SK-N-SH treated with all-trans-retinoic acid at 6 μM for 48 hours (cell line): ENCODE results near the gene DDX3X.
"Not testable (repeated sequence)": the region's sequence is repeated elsewhere in the genome, so short reads cannot be mapped to it uniquely, and the experiment has no call there.

Experiments
- CSDC2 ChIP-seq: fragments of 250-450 bp; sonication (Bioruptor Pico); IDR thresholded peaks from 2 replicates; pipeline ENCODE4 v1.5.0; 2020; ENCODE audit warnings: mild to moderate bottlenecking, moderate library complexity
- OSR1 ChIP-seq: fragments of 250-450 bp; sonication (Bioruptor Pico); IDR thresholded peaks from 2 replicates; pipeline ENCODE4 v1.8.0; 2022; ENCODE audit warnings: moderate library complexity, mild to moderate bottlenecking, inconsistent platforms
- PPARA ChIP-seq: fragments of 250-450 bp; sonication (Bioruptor Pico); IDR thresholded peaks from 2 replicates; pipeline ENCODE4 v1.5.0; 2020; ENCODE audit warnings: mild to moderate bottlenecking, borderline replicate concordance
- RARB ChIP-seq: fragments of 250-450 bp; sonication (Bioruptor Pico); IDR thresholded peaks from 2 replicates; pipeline ENCODE4 v1.8.0; 2021; ENCODE audit warnings: mild to moderate bottlenecking, moderate library complexity
- TOX ChIP-seq: fragments of 250-450 bp; sonication (Bioruptor Pico); IDR thresholded peaks from 2 replicates; pipeline ENCODE4 v1.8.0; 2021; ENCODE audit warnings: mild to moderate bottlenecking, moderate library complexity, borderline replicate concordance
- ZC3H10 ChIP-seq: fragments of 250-450 bp; sonication (Bioruptor Pico); IDR thresholded peaks from 2 replicates; pipeline ENCODE4 v1.5.1; 2021; ENCODE audit warnings: mild to moderate bottlenecking, moderate library complexity
- ZFP3 ChIP-seq: fragments of 250-450 bp; sonication (Bioruptor Pico); IDR thresholded peaks from 2 replicates; pipeline ENCODE4 v1.5.0; 2020; ENCODE audit warnings: mild to moderate bottlenecking, moderate library complexity
- ZFP30 ChIP-seq: fragments of 450-650 bp; formaldehyde crosslinking; IDR thresholded peaks from 2 replicates; pipeline ENCODE4 v1.5.0; 2022; ENCODE audit warnings: mild to moderate bottlenecking, moderate library complexity
- TF ChIP-seq, protein P1 (sequence below): fragments of 250-450 bp; sonication (Bioruptor Pico); IDR thresholded peaks from 2 replicates; pipeline ENCODE4 v1.8.0; 2021; ENCODE audit warnings: low read depth, mild to moderate bottlenecking, moderate library complexity, borderline replicate concordance
- TF ChIP-seq, protein P2 (sequence below): fragments of 250-450 bp; sonication (Bioruptor Pico); IDR thresholded peaks from 2 replicates; pipeline ENCODE4 v1.5.1; 2021; ENCODE audit warnings: mild to moderate bottlenecking, moderate library complexity

DNA sequence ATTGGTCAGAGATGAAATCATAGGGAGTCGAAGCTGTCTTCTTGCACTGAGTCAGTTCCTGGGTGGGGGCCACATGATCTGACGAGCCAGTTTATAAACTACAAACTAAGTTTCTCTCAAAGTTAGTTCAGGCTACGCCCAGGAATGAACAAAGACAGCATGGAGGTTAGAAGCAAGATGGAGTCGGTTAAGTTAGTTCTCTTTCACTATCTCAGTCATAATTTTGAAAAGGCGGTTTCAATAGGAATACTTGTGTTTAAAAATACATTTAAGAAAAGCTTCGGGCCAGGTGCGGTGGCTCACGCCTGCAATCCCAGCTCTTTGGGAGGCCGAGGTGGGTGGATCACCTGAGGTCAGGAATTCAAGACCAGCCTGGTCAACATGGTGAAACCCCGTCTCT is 77.3 kb downstream of the DDX3X start:
- not testable (repeated sequence) for TF ChIP-seq ZFP3 (CRISPR knock-in tag); RARB (CRISPR knock-in tag); ZC3H10; CSDC2 (CRISPR knock-in tag); ZFP30 (CRISPR knock-in tag); PPARA; TOX (CRISPR knock-in tag); OSR1
- TF ChIP-seq, protein P1, sequence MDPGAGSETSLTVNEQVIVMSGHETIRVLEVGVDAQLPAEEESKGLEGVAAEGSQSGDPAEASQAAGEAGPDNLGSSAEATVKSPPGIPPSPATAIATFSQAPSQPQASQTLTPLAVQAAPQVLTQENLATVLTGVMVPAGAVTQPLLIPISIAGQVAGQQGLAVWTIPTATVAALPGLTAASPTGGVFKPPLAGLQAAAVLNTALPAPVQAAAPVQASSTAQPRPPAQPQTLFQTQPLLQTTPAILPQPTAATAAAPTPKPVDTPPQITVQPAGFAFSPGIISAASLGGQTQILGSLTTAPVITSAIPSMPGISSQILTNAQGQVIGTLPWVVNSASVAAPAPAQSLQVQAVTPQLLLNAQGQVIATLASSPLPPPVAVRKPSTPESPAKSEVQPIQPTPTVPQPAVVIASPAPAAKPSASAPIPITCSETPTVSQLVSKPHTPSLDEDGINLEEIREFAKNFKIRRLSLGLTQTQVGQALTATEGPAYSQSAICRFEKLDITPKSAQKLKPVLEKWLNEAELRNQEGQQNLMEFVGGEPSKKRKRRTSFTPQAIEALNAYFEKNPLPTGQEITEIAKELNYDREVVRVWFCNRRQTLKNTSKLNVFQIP: not testable (repeated sequence)
- TF ChIP-seq, protein P2, sequence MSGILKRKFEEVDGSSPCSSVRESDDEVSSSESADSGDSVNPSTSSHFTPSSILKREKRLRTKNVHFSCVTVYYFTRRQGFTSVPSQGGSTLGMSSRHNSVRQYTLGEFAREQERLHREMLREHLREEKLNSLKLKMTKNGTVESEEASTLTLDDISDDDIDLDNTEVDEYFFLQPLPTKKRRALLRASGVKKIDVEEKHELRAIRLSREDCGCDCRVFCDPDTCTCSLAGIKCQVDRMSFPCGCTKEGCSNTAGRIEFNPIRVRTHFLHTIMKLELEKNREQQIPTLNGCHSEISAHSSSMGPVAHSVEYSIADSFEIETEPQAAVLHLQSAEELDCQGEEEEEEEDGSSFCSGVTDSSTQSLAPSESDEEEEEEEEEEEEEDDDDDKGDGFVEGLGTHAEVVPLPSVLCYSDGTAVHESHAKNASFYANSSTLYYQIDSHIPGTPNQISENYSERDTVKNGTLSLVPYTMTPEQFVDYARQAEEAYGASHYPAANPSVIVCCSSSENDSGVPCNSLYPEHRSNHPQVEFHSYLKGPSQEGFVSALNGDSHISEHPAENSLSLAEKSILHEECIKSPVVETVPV (CRISPR knock-in tag): not testable (repeated sequence)
